SK-N-SH treated with all-trans-retinoic acid at 6 μM for 48 hours (cell line): ENCODE measurements around the gene SUOX.

ENCODE experiments used
- ATAC-seq: fragments of 200-7000 bp; cut with Tn5 transposase; 3 replicates; pipeline ENCODE4 v1.9.1; 2020; ENCODE audit warnings: mild to moderate bottlenecking, moderate library complexity
- ARNTL ChIP-seq: fragments of 450-650 bp; formaldehyde crosslinking; IDR thresholded peaks from 2 replicates; pipeline ENCODE4 v1.5.0; 2020; ENCODE audit warnings: low read depth, mild to moderate bottlenecking, moderate library complexity, borderline replicate concordance
- BACH2 ChIP-seq: fragments of 250-450 bp; sonication (Bioruptor Pico); IDR thresholded peaks from 2 replicates; pipeline ENCODE4 v1.9.0; 2021; ENCODE audit warnings: mild to moderate bottlenecking, borderline replicate concordance
- CSDC2 ChIP-seq: fragments of 250-450 bp; sonication (Bioruptor Pico); IDR thresholded peaks from 2 replicates; pipeline ENCODE4 v1.5.0; 2020; ENCODE audit warnings: mild to moderate bottlenecking, moderate library complexity
- ESRRG ChIP-seq: fragments of 250-450 bp; sonication (Bioruptor Pico); IDR thresholded peaks from 2 replicates; pipeline ENCODE4 v1.6.1; 2021; ENCODE audit warnings: mild to moderate bottlenecking
- GLIS3 ChIP-seq: fragments of 250-450 bp; sonication (Bioruptor Pico); IDR thresholded peaks from 2 replicates; pipeline ENCODE4 v1.5.0; 2020; ENCODE audit warnings: mild to moderate bottlenecking, moderate library complexity
- OSR1 ChIP-seq: fragments of 250-450 bp; sonication (Bioruptor Pico); IDR thresholded peaks from 2 replicates; pipeline ENCODE4 v1.8.0; 2022; ENCODE audit warnings: moderate library complexity, mild to moderate bottlenecking, inconsistent platforms
- RARB ChIP-seq: fragments of 250-450 bp; sonication (Bioruptor Pico); IDR thresholded peaks from 2 replicates; pipeline ENCODE4 v1.8.0; 2021; ENCODE audit warnings: mild to moderate bottlenecking, moderate library complexity
- SNAI2 ChIP-seq: fragments of 250-450 bp; sonication (Bioruptor Pico); IDR thresholded peaks from 2 replicates; pipeline ENCODE4 v1.5.0; 2020; ENCODE audit warnings: mild to moderate bottlenecking, moderate library complexity
- TCF4 ChIP-seq: fragments of 250-450 bp; sonication (Bioruptor Pico); IDR thresholded peaks from 2 replicates; pipeline ENCODE4 v1.8.0; 2021; ENCODE audit warnings: mild to moderate bottlenecking, moderate library complexity, borderline replicate concordance
- TOX ChIP-seq: fragments of 250-450 bp; sonication (Bioruptor Pico); IDR thresholded peaks from 2 replicates; pipeline ENCODE4 v1.8.0; 2021; ENCODE audit warnings: mild to moderate bottlenecking, moderate library complexity, borderline replicate concordance
- ZC3H10 ChIP-seq: fragments of 250-450 bp; sonication (Bioruptor Pico); IDR thresholded peaks from 2 replicates; pipeline ENCODE4 v1.5.1; 2021; ENCODE audit warnings: mild to moderate bottlenecking, moderate library complexity
- ZFP3 ChIP-seq: fragments of 250-450 bp; sonication (Bioruptor Pico); IDR thresholded peaks from 2 replicates; pipeline ENCODE4 v1.5.0; 2020; ENCODE audit warnings: mild to moderate bottlenecking, moderate library complexity
- ZFP30 ChIP-seq: fragments of 450-650 bp; formaldehyde crosslinking; IDR thresholded peaks from 2 replicates; pipeline ENCODE4 v1.5.0; 2022; ENCODE audit warnings: mild to moderate bottlenecking, moderate library complexity
- ZNF565 ChIP-seq: fragments of 450-650 bp; formaldehyde crosslinking; conservative IDR thresholded peaks from 2 replicates; pipeline ENCODE4 v1.5.0; 2020; ENCODE audit warnings: low read depth, mild to moderate bottlenecking, moderate library complexity
- ZNF70 ChIP-seq: fragments of 450-650 bp; formaldehyde crosslinking; IDR thresholded peaks from 2 replicates; pipeline ENCODE4 v1.5.0; 2020; ENCODE audit warnings: mild to moderate bottlenecking, moderate library complexity
- ZNF8 ChIP-seq: fragments of 450-650 bp; formaldehyde crosslinking; IDR thresholded peaks from 2 replicates; pipeline ENCODE4 v1.5.0; 2020; ENCODE audit warnings: mild to moderate bottlenecking, moderate library complexity
- TF ChIP-seq, protein P1 (sequence below): fragments of 250-450 bp; sonication (Bioruptor Pico); IDR thresholded peaks from 2 replicates; pipeline ENCODE4 v1.8.0; 2020; ENCODE audit warnings: mild to moderate bottlenecking, moderate library complexity, borderline replicate concordance
- TF ChIP-seq, protein P2 (sequence below): fragments of 250-450 bp; sonication (Bioruptor Pico); IDR thresholded peaks from 2 replicates; pipeline ENCODE4 v1.5.1; 2020; ENCODE audit warnings: low read depth, mild to moderate bottlenecking, moderate library complexity
- TF ChIP-seq, protein P3 (sequence below): fragments of 250-450 bp; sonication (Bioruptor Pico); IDR thresholded peaks from 2 replicates; pipeline ENCODE4 v1.5.0; 2020; ENCODE audit warnings: mild to moderate bottlenecking, moderate library complexity
- TF ChIP-seq, protein P4 (sequence below): fragments of 250-450 bp; sonication (Bioruptor Pico); IDR thresholded peaks from 2 replicates; pipeline ENCODE4 v1.8.0; 2021; ENCODE audit warnings: low read depth, mild to moderate bottlenecking, moderate library complexity, borderline replicate concordance
- TF ChIP-seq, protein P5 (sequence below): fragments of 250-450 bp; sonication (Bioruptor Pico); IDR thresholded peaks from 2 replicates; pipeline ENCODE4 v1.5.1; 2021; ENCODE audit warnings: mild to moderate bottlenecking, moderate library complexity

The SUOX gene

DNA sequence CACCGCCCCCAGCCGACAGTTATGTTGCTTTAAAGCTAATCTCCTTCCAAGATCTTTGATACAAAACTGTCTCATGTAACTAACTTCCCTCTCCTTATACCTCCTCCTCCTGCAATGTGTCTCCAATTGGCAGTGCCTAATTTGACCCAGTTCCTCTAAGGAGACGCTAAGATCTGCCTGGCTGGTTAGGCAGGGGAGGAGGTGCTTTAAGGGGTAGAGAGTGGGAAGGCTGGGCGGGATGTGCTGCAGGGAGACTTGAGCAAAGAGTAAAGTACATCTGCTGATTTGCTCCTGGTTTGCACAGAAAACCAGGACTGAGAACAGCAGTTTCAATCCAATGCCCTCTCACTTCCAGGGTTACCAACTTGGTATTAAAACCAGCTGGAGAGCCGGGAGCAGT lies 16.4 kb downstream of the SUOX start:
- TF ChIP-seq ZNF8 = no peak
- no peak for TF ChIP-seq GLIS3 (CRISPR knock-in tag)
- TF ChIP-seq, protein P1, sequence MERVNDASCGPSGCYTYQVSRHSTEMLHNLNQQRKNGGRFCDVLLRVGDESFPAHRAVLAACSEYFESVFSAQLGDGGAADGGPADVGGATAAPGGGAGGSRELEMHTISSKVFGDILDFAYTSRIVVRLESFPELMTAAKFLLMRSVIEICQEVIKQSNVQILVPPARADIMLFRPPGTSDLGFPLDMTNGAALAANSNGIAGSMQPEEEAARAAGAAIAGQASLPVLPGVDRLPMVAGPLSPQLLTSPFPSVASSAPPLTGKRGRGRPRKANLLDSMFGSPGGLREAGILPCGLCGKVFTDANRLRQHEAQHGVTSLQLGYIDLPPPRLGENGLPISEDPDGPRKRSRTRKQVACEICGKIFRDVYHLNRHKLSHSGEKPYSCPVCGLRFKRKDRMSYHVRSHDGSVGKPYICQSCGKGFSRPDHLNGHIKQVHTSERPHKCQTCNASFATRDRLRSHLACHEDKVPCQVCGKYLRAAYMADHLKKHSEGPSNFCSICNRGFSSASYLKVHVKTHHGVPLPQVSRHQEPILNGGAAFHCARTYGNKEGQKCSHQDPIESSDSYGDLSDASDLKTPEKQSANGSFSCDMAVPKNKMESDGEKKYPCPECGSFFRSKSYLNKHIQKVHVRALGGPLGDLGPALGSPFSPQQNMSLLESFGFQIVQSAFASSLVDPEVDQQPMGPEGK (CRISPR knock-in tag) = no peak
- TF ChIP-seq ZNF565 = no peak
- no peak for TF ChIP-seq OSR1 (CRISPR knock-in tag)
- TF ChIP-seq, protein P2, sequence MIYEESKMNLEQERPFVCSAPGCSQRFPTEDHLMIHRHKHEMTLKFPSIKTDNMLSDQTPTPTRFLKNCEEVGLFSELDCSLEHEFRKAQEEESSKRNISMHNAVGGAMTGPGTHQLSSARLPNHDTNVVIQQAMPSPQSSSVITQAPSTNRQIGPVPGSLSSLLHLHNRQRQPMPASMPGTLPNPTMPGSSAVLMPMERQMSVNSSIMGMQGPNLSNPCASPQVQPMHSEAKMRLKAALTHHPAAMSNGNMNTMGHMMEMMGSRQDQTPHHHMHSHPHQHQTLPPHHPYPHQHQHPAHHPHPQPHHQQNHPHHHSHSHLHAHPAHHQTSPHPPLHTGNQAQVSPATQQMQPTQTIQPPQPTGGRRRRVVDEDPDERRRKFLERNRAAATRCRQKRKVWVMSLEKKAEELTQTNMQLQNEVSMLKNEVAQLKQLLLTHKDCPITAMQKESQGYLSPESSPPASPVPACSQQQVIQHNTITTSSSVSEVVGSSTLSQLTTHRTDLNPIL (CRISPR knock-in tag) = no peak
- TF ChIP-seq ZC3H10 (CRISPR knock-in tag) = no peak
- TF ChIP-seq BACH2 = no peak
- no peak for TF ChIP-seq SNAI2 (CRISPR knock-in tag)
- no peak for TF ChIP-seq ZFP30 (CRISPR knock-in tag)
- TF ChIP-seq, protein P3, sequence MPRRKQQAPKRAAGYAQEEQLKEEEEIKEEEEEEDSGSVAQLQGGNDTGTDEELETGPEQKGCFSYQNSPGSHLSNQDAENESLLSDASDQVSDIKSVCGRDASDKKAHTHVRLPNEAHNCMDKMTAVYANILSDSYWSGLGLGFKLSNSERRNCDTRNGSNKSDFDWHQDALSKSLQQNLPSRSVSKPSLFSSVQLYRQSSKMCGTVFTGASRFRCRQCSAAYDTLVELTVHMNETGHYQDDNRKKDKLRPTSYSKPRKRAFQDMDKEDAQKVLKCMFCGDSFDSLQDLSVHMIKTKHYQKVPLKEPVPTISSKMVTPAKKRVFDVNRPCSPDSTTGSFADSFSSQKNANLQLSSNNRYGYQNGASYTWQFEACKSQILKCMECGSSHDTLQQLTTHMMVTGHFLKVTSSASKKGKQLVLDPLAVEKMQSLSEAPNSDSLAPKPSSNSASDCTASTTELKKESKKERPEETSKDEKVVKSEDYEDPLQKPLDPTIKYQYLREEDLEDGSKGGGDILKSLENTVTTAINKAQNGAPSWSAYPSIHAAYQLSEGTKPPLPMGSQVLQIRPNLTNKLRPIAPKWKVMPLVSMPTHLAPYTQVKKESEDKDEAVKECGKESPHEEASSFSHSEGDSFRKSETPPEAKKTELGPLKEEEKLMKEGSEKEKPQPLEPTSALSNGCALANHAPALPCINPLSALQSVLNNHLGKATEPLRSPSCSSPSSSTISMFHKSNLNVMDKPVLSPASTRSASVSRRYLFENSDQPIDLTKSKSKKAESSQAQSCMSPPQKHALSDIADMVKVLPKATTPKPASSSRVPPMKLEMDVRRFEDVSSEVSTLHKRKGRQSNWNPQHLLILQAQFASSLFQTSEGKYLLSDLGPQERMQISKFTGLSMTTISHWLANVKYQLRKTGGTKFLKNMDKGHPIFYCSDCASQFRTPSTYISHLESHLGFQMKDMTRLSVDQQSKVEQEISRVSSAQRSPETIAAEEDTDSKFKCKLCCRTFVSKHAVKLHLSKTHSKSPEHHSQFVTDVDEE = no peak
- no peak for TF ChIP-seq TCF4 (CRISPR knock-in tag)
- TF ChIP-seq ZNF70 = no peak
- no peak for TF ChIP-seq ZFP3 (CRISPR knock-in tag)
- ATAC-seq = no peak

DNA sequence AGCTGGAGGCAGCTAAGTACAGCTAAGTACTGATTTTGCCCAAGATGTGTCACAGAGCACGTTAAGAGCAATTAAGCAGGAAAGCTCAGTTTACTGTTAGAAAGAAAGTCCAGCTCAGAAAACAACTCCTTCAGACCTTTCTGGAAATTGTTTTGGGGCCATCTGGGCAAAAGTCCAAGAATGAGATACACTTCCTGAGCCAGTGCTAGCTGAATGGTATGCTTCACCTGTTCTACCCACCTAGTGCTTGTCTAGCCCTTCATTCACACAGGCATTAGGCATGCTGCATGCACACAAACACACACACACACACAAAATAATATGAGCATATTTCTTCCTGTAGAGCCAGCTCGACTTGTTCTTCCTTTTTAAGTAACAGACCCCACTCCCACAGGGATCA lies 17.1 kb downstream of the SUOX start:
- TF ChIP-seq ARNTL (CRISPR knock-in tag) (no peak), ESRRG (CRISPR knock-in tag) (no peak), GLIS3 (CRISPR knock-in tag) (no peak), ZFP3 (CRISPR knock-in tag) (no peak), ZFP30 (CRISPR knock-in tag) (no peak), TOX (CRISPR knock-in tag) (no peak), RARB (CRISPR knock-in tag) (no peak), ZC3H10 (CRISPR knock-in tag) (no peak), CSDC2 (CRISPR knock-in tag) (no peak)
- TF ChIP-seq, protein P1 (CRISPR knock-in tag) = no peak
- TF ChIP-seq, protein P4, sequence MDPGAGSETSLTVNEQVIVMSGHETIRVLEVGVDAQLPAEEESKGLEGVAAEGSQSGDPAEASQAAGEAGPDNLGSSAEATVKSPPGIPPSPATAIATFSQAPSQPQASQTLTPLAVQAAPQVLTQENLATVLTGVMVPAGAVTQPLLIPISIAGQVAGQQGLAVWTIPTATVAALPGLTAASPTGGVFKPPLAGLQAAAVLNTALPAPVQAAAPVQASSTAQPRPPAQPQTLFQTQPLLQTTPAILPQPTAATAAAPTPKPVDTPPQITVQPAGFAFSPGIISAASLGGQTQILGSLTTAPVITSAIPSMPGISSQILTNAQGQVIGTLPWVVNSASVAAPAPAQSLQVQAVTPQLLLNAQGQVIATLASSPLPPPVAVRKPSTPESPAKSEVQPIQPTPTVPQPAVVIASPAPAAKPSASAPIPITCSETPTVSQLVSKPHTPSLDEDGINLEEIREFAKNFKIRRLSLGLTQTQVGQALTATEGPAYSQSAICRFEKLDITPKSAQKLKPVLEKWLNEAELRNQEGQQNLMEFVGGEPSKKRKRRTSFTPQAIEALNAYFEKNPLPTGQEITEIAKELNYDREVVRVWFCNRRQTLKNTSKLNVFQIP (CRISPR knock-in tag) = no peak
- TF ChIP-seq, protein P5, sequence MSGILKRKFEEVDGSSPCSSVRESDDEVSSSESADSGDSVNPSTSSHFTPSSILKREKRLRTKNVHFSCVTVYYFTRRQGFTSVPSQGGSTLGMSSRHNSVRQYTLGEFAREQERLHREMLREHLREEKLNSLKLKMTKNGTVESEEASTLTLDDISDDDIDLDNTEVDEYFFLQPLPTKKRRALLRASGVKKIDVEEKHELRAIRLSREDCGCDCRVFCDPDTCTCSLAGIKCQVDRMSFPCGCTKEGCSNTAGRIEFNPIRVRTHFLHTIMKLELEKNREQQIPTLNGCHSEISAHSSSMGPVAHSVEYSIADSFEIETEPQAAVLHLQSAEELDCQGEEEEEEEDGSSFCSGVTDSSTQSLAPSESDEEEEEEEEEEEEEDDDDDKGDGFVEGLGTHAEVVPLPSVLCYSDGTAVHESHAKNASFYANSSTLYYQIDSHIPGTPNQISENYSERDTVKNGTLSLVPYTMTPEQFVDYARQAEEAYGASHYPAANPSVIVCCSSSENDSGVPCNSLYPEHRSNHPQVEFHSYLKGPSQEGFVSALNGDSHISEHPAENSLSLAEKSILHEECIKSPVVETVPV (CRISPR knock-in tag) = no peak
- TF ChIP-seq, all 23 proteins: peak for 0
- ATAC-seq = no peak
